SK-N-SH treated with all-trans-retinoic acid at 6 μM for 48 hours (cell line): ENCODE results near the gene LSM4.
"Not testable (repeated sequence)": the region's sequence is repeated elsewhere in the genome, so short reads cannot be mapped to it uniquely, and the experiment has no call there.

Experiments
- ATAC-seq: fragments of 200-7000 bp; cut with Tn5 transposase; 3 replicates; pipeline ENCODE4 v1.9.1; 2020; ENCODE audit warnings: mild to moderate bottlenecking, moderate library complexity
- ARNTL ChIP-seq: fragments of 450-650 bp; formaldehyde crosslinking; IDR thresholded peaks from 2 replicates; pipeline ENCODE4 v1.5.0; 2020; ENCODE audit warnings: low read depth, mild to moderate bottlenecking, moderate library complexity, borderline replicate concordance
- CSDC2 ChIP-seq: fragments of 250-450 bp; sonication (Bioruptor Pico); IDR thresholded peaks from 2 replicates; pipeline ENCODE4 v1.5.0; 2020; ENCODE audit warnings: mild to moderate bottlenecking, moderate library complexity
- GLIS3 ChIP-seq: fragments of 250-450 bp; sonication (Bioruptor Pico); IDR thresholded peaks from 2 replicates; pipeline ENCODE4 v1.5.0; 2020; ENCODE audit warnings: mild to moderate bottlenecking, moderate library complexity
- ISL1 ChIP-seq: fragments of 250-450 bp; sonication (Bioruptor Pico); IDR thresholded peaks from 2 replicates; pipeline ENCODE4 v2.1.2; 2022; ENCODE audit warnings: mild to moderate bottlenecking, moderate library complexity
- OSR1 ChIP-seq: fragments of 250-450 bp; sonication (Bioruptor Pico); IDR thresholded peaks from 2 replicates; pipeline ENCODE4 v1.8.0; 2022; ENCODE audit warnings: moderate library complexity, mild to moderate bottlenecking, inconsistent platforms
- PPARA ChIP-seq: fragments of 250-450 bp; sonication (Bioruptor Pico); IDR thresholded peaks from 2 replicates; pipeline ENCODE4 v1.5.0; 2020; ENCODE audit warnings: mild to moderate bottlenecking, borderline replicate concordance
- TCF4 ChIP-seq: fragments of 250-450 bp; sonication (Bioruptor Pico); IDR thresholded peaks from 2 replicates; pipeline ENCODE4 v1.8.0; 2021; ENCODE audit warnings: mild to moderate bottlenecking, moderate library complexity, borderline replicate concordance
- TOX ChIP-seq: fragments of 250-450 bp; sonication (Bioruptor Pico); IDR thresholded peaks from 2 replicates; pipeline ENCODE4 v1.8.0; 2021; ENCODE audit warnings: mild to moderate bottlenecking, moderate library complexity, borderline replicate concordance
- ZFP3 ChIP-seq: fragments of 250-450 bp; sonication (Bioruptor Pico); IDR thresholded peaks from 2 replicates; pipeline ENCODE4 v1.5.0; 2020; ENCODE audit warnings: mild to moderate bottlenecking, moderate library complexity
- ZFP30 ChIP-seq: fragments of 450-650 bp; formaldehyde crosslinking; IDR thresholded peaks from 2 replicates; pipeline ENCODE4 v1.5.0; 2022; ENCODE audit warnings: mild to moderate bottlenecking, moderate library complexity
- ZNF70 ChIP-seq: fragments of 450-650 bp; formaldehyde crosslinking; IDR thresholded peaks from 2 replicates; pipeline ENCODE4 v1.5.0; 2020; ENCODE audit warnings: mild to moderate bottlenecking, moderate library complexity
- ZNF8 ChIP-seq: fragments of 450-650 bp; formaldehyde crosslinking; IDR thresholded peaks from 2 replicates; pipeline ENCODE4 v1.5.0; 2020; ENCODE audit warnings: mild to moderate bottlenecking, moderate library complexity
- TF ChIP-seq, protein P1 (sequence below): fragments of 250-450 bp; sonication (Bioruptor Pico); IDR thresholded peaks from 2 replicates; pipeline ENCODE4 v1.5.1; 2020; ENCODE audit warnings: low read depth, mild to moderate bottlenecking, moderate library complexity
- TF ChIP-seq, protein P2 (sequence below): fragments of 250-450 bp; sonication (Bioruptor Pico); IDR thresholded peaks from 2 replicates; pipeline ENCODE4 v1.5.0; 2020; ENCODE audit warnings: mild to moderate bottlenecking, moderate library complexity
- TF ChIP-seq, protein P3 (sequence below): fragments of 250-450 bp; sonication (Bioruptor Pico); IDR thresholded peaks from 2 replicates; pipeline ENCODE4 v1.8.0; 2020; ENCODE audit warnings: mild to moderate bottlenecking, moderate library complexity, borderline replicate concordance
- TF ChIP-seq, protein P4 (sequence below): fragments of 250-450 bp; sonication (Bioruptor Pico); IDR thresholded peaks from 2 replicates; pipeline ENCODE4 v1.8.0; 2021; ENCODE audit warnings: low read depth, mild to moderate bottlenecking, moderate library complexity, borderline replicate concordance

The LSM4 gene

DNA sequence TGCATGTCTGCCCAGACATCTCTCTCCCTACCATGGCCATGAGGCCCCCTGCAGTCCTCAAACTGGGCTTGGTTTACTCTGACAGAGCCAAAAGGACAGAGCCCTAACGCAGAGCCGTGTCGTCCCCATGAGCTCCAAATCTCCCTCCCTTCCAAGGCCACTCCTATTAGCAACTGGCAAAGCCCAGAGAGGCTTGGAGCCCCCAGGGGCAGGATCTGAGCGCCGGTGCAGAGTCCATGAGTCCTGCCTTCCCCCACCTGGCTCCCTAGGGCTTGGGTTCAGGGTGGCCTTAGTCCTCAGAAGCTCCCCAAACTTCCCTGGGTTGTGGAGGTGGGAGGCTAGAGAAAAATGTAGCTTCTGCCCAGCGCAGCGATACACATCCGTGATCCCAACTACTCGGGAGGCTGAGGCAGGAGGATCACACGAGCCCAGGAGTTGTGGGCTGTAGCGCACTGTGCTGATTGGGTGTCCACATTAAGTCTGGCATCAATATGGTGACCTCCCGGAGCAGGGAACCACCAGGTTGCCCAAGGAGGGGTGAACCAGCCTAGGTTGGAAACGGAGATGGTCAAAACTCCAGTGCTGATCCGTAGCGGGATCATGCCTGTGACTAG is 10.1 kb upstream of the LSM4 start (continued):
- TF ChIP-seq, protein P1, sequence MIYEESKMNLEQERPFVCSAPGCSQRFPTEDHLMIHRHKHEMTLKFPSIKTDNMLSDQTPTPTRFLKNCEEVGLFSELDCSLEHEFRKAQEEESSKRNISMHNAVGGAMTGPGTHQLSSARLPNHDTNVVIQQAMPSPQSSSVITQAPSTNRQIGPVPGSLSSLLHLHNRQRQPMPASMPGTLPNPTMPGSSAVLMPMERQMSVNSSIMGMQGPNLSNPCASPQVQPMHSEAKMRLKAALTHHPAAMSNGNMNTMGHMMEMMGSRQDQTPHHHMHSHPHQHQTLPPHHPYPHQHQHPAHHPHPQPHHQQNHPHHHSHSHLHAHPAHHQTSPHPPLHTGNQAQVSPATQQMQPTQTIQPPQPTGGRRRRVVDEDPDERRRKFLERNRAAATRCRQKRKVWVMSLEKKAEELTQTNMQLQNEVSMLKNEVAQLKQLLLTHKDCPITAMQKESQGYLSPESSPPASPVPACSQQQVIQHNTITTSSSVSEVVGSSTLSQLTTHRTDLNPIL (CRISPR knock-in tag): no peak
- TF ChIP-seq ISL1 (CRISPR knock-in tag): no peak

DNA sequence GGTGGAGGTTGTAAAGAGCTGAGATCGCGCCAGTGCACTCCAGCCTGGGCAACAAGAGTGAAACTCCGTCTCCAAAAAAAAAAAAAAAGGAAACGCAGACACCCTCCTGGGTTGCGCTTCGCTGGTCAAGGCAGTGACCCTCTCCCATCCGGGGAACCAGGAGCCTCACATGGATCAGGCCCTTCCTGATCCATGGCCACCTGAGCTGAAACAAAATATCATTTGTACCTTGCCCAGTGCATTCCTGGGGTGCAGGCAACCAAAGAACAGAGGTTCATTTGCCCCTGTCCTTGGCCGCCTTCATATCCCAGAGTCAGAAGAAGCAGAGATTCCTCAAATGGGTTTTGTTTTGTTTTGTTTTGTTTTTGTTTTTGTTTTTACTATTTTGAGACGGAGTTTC is 8.0 kb upstream of the LSM4 start:
- TF ChIP-seq, protein P2, sequence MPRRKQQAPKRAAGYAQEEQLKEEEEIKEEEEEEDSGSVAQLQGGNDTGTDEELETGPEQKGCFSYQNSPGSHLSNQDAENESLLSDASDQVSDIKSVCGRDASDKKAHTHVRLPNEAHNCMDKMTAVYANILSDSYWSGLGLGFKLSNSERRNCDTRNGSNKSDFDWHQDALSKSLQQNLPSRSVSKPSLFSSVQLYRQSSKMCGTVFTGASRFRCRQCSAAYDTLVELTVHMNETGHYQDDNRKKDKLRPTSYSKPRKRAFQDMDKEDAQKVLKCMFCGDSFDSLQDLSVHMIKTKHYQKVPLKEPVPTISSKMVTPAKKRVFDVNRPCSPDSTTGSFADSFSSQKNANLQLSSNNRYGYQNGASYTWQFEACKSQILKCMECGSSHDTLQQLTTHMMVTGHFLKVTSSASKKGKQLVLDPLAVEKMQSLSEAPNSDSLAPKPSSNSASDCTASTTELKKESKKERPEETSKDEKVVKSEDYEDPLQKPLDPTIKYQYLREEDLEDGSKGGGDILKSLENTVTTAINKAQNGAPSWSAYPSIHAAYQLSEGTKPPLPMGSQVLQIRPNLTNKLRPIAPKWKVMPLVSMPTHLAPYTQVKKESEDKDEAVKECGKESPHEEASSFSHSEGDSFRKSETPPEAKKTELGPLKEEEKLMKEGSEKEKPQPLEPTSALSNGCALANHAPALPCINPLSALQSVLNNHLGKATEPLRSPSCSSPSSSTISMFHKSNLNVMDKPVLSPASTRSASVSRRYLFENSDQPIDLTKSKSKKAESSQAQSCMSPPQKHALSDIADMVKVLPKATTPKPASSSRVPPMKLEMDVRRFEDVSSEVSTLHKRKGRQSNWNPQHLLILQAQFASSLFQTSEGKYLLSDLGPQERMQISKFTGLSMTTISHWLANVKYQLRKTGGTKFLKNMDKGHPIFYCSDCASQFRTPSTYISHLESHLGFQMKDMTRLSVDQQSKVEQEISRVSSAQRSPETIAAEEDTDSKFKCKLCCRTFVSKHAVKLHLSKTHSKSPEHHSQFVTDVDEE (CRISPR knock-in tag): no peak
- TF ChIP-seq OSR1 (CRISPR knock-in tag) (no peak), GLIS3 (CRISPR knock-in tag) (no peak), ZNF70 (no peak), TOX (CRISPR knock-in tag) (no peak), ZNF8 (no peak), ZFP30 (no peak), ARNTL (CRISPR knock-in tag) (no peak)
- TF ChIP-seq, protein P3, sequence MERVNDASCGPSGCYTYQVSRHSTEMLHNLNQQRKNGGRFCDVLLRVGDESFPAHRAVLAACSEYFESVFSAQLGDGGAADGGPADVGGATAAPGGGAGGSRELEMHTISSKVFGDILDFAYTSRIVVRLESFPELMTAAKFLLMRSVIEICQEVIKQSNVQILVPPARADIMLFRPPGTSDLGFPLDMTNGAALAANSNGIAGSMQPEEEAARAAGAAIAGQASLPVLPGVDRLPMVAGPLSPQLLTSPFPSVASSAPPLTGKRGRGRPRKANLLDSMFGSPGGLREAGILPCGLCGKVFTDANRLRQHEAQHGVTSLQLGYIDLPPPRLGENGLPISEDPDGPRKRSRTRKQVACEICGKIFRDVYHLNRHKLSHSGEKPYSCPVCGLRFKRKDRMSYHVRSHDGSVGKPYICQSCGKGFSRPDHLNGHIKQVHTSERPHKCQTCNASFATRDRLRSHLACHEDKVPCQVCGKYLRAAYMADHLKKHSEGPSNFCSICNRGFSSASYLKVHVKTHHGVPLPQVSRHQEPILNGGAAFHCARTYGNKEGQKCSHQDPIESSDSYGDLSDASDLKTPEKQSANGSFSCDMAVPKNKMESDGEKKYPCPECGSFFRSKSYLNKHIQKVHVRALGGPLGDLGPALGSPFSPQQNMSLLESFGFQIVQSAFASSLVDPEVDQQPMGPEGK (CRISPR knock-in tag): no peak
- TF ChIP-seq, all 23 proteins: peak for 0
- ATAC-seq: no peak

DNA sequence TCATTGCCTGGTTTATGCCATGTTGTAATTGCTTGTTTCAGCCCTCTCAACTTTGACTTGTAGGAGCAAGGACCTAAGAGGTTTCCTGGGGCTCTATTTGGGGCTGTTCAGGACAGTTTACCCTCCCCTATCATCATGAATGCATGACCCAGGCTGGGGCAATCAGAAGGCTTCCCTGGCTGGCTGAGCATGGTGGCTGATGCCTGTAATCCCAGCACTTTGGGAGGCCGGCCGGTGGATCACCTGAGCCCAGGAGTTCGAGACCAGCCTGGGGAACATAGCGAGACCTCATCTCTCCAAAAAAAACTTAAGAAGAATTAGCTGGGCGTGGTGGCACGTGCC is 6.1 kb upstream of the LSM4 start:
- no peak for TF ChIP-seq TCF4 (CRISPR knock-in tag)

DNA sequence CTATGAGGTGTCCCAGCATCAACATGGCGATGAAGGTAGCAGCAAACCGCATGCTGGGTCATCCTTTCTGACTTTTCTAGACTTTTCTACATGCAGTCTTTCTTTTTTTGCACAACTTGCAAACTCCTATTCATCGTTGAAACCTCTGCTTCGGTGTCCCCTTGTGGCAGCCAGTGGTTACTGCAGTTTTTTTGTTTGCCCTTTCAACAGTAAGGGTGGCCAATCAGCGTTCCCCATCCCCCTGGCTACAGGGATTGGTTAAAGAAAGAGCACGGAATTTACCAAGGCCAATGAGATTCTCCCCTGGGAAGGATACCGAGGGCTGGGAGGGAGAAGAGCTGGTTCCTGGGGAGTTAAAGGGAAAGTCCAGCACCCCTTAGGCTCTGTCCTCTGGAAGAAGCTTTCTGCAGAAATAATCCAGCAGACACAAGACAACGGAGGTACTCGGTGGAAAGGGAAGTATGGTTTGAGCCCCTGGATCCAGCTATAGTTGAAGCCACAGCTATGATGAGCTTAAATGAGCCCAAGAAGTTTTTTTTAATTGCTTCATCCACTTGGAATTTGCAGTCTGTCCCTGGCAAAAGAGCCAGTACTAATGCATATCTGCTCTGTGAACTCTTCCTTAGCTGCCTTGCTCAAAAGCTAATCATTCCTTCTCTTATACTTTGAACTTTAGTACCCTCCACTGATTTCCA is 5.6 kb upstream of the LSM4 start:
- ATAC-seq: peak; percentile 99
- TF ChIP-seq ZFP3 (peak; percentile 99), ZFP30 (no peak)
- TF ChIP-seq, all 23 proteins: peak for 1

More for the DNA sequence above, 6.1 kb upstream of the LSM4 start:
- peak; percentile 28 for ATAC-seq

DNA sequence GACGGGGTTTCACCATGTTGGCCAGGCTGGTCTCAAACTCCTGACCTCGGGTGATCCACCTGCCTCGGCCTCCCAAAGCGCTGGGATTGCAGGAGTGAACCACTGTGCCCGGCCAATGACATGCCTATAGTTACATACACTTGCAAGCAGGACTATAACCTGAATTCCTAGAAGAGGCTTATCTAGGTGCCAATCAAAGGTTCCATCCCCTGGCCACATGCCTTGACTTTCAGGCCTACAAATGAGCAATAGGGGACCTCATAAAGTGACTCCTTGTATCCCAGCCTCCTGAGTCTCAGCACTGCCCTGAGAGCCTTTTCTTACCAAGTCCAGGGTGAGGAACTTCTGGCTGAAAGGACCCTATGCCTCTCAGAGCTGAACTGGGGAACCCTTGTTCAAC is 3.9 kb upstream of the LSM4 start:
- TF ChIP-seq, protein P3 (CRISPR knock-in tag): no peak
- TF ChIP-seq PPARA (CRISPR knock-in tag) (no peak), ISL1 (CRISPR knock-in tag) (no peak), OSR1 (CRISPR knock-in tag) (no peak), GLIS3 (CRISPR knock-in tag) (no peak), CSDC2 (CRISPR knock-in tag) (no peak)
- TF ChIP-seq, protein P4, sequence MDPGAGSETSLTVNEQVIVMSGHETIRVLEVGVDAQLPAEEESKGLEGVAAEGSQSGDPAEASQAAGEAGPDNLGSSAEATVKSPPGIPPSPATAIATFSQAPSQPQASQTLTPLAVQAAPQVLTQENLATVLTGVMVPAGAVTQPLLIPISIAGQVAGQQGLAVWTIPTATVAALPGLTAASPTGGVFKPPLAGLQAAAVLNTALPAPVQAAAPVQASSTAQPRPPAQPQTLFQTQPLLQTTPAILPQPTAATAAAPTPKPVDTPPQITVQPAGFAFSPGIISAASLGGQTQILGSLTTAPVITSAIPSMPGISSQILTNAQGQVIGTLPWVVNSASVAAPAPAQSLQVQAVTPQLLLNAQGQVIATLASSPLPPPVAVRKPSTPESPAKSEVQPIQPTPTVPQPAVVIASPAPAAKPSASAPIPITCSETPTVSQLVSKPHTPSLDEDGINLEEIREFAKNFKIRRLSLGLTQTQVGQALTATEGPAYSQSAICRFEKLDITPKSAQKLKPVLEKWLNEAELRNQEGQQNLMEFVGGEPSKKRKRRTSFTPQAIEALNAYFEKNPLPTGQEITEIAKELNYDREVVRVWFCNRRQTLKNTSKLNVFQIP (CRISPR knock-in tag): no peak
- no peak for ATAC-seq

DNA sequence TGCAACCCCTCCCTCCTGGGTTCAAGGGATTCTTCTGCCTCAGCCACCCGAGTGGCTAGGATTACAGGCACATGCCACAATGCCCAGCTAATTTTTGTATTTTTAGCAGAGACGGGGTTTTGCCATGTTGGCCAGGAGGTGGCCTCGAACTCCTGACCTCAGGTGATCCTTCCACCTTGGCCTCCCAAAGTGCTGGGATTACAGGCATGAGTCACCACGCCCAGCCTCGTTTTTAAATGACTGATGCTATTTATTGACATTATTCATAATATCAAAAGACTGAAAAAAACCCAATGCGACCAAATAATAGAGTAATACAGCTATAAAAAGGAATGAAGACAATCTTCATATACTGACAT is 1.5 kb upstream of the LSM4 start:
- ATAC-seq: not testable (repeated sequence)
